Testis (tissue), 2 donors: ENCODE measurements around the gene VAV2.

Experiments
- CTCF ChIP-seq, 3 experiments: fragments of 450-650 bp in 2 of 3; fragments of 200-600 bp in 1 of 3; sonication (generic) in 1 of 3; IDR thresholded peaks; one replicate each; pipeline ENCODE4 v1.5.1; 2016 to 2019; ENCODE audit warnings: antibody characterized with exemption in 3 of 3, mild to moderate bottlenecking in 2 of 3, moderate library complexity in 1 of 3
- POLR2A ChIP-seq: fragments of 450-650 bp; IDR thresholded peaks from one replicate; pipeline ENCODE4 v1.6.1; 2017; ENCODE audit warnings: antibody characterized with exemption, mild to moderate bottlenecking, moderate library complexity

GRCh38 chr9:133803745-133804144 is 188.4 kb downstream of the VAV2 start:
- TF ChIP-seq POLR2A (no peak), CTCF (IDR thresholded peaks at IDR 0.05) (no peak)
